Hepatocyte (in vitro differentiated cells): ENCODE measurements around the gene COX7B2.

Experiments
- CTCF ChIP-seq: fragments of 200-600 bp; sonication (generic); IDR thresholded peaks from 2 replicates; pipeline ENCODE4 v1.5.1; 2016; ENCODE audit warnings: antibody characterized with exemption, mild to moderate bottlenecking; ENCODE audit not compliant: poor library complexity
- EZH2 ChIP-seq: fragments of 200-600 bp; sonication (generic); IDR thresholded peaks from 2 replicates; pipeline ENCODE4 v1.6.1; 2016; ENCODE audit warnings: antibody characterized with exemption, mild to moderate bottlenecking, borderline replicate concordance

DNA sequence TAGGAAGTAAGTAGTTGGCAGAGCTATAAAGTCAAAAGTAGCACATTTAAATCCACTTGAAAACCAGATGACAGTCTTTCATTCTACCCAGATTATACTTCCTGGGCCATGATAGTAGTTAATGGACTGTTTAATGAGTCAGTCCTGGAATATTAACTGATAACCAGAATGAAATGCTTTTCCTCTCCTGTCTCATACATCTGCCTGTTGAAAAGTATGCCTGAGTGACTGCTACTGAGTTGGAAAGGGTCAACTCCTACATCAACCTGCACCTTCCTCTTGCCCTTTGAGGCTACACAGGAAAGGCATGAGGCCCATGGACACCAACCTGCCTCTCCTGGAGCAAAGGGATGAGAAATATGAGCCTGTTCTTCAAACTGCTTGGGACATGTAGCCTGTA, 36.0 kb upstream of the COX7B2 start:
- TF ChIP-seq CTCF (no peak), EZH2 (no peak)
